Measurements from ENCODE around the gene XPR1.
A peak's percentile ranks its signal among the peaks of the same experiment; 100 is the strongest.
"Not testable (repeated sequence)": the region's sequence is repeated elsewhere in the genome, so short reads cannot be mapped to it uniquely, and the experiment has no call there.

The XPR1 gene

GRCh38 chr1:180628646-180629045 lies 3.2 kb upstream of the XPR1 start:
- Mint-ChIP-seq H3K4me3 (no peak overlapping the region), H3K9me3 (no peaks in the 10 kb centered on the region), H3K36me3 (peaks cover 6% of the 10 kb centered on the region), H3K27ac (no peak overlapping the region), H3K4me1 (no peaks in the 10 kb centered on the region)
- ATAC-seq (no peak), DNase-seq (ENCODE audit: low spot score in 2 of 2) (no peak)

DNA sequence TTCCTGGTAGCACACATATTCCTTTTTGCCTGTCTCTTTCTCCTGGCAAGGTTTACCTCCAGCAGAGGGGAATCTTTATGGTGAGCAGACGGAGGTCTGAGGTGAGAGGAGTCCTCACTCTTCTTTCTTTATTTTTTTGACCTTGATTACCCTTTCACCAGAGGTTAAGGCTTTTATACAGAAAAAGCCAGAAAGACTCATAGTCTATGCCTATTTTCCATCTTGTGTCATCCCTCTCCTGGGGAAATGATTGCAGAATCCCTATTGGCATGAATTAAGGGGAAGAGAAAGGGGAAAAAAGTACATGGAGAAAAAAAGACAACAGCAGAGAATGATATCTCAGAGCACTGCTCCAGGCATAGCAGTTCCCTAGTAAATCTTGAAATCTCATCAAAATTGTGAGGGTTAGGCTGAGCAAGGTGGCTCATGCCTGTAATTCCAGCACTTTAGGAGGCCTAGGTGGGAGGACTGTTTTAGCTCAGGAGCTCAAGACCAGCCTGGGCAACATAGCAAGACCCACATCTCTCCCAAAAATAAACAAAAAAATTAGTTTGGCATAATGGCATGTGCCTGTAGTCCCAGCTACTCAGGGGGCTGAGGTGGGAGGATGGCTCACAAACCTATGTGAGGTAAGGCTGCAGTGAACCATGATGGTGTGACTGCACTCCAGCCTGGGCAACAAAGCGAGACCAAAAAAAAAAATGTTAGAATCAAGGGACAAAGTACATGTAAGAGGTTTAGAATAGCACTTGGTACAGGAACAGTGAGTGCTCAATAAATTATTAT lies 1.2 kb upstream of the XPR1 start:
- Mint-ChIP-seq H3K4me3 (no peak overlapping the region), H3K27ac (no peak overlapping the region), H3K9me3 (no peaks in the 10 kb centered on the region), H3K4me1 (no peaks in the 10 kb centered on the region), H3K36me3 (peaks cover 6% of the 10 kb centered on the region)
- ATAC-seq: no peak
- DNase-seq (ENCODE audit: low spot score in 2 of 2): no peak

DNA sequence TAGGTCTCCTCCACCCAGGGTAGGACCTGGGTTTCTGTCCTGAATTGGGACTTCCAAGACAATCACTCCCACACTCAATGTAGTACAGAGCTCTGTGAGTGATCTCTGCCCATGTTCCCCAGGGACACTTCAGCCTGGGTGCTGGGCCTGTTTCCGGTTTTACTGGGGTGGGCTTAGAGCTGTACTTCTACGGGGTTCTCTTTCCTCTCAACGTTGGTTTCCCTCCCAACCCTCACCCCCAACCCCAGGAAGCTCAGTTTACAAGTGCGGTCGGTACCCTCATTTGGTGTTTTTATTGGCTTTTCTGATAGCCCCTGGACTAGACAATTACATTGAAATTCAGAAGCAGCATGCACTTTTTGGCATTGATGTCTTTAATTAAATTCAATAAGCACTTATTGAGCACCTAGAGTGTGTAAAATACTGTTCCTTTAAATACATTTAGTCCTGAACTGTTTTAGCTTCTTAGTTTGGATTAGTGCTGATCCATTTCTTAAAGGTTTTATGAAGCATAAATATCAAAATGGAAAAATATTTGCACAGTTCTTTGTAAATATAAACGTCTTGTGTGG lies 542 bp upstream of the XPR1 start:
- Mint-ChIP-seq H3K27ac (no peak overlapping the region), H3K4me1 (no peaks in the 10 kb centered on the region), H3K9me3 (no peaks in the 10 kb centered on the region), H3K4me3 (no peak overlapping the region), H3K36me3 (peaks cover 6% of the 10 kb centered on the region)
- no peak for ATAC-seq
- DNase-seq (ENCODE audit: low spot score in 2 of 2): no peak

- peak; percentile 73 for ATAC-seq
- H3K9me3 Mint-ChIP-seq: no peaks in the 10 kb centered on the region
- peaks cover 6% of the 10 kb centered on the region for H3K36me3 Mint-ChIP-seq
- DNase-seq (ENCODE audit: low spot score in 2 of 2): peak in 1 of 2 donors; percentile 62
- H3K4me3 Mint-ChIP-seq: no peak overlapping the region
- H3K4me1 Mint-ChIP-seq: no peaks in the 10 kb centered on the region
- no peak overlapping the region for H3K27ac Mint-ChIP-seq
These were observed 669 bp downstream of the XPR1 start for GRCh38 chr1:180632326-180633056.

GRCh38 chr1:180633057-180634056 lies 1.5 kb downstream of the XPR1 start:
- peaks cover 6% of the 10 kb centered on the region for H3K36me3 Mint-ChIP-seq
- H3K27ac Mint-ChIP-seq: no peak overlapping the region
- no peaks in the 10 kb centered on the region for H3K4me1 Mint-ChIP-seq
- H3K4me3 Mint-ChIP-seq: no peak overlapping the region
- no peaks in the 10 kb centered on the region for H3K9me3 Mint-ChIP-seq
- no peak for ATAC-seq
- no peak for DNase-seq (ENCODE audit: low spot score in 2 of 2)

DNA sequence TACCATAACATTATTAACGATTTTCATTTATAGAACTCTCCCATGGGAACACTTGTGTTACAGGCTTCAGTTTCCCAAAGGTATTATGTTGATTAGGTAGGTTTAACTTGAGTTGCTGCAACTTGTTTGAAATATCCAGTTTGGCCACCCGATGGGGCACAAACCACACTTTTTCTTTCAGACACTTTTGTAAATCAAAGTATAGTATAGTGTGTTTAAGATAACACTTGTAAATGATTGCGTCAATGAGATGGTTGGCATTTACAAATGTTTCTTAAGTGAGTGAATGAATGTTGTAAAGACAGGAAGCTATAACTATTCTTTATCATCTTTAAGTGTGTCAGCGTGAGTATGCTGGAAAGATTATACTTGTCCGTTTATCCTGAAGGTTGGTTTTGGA lies 4.3 kb downstream of the XPR1 start:
- ATAC-seq (no peak), DNase-seq (ENCODE audit: low spot score in 2 of 2) (no peak)
- peaks cover 7% of the 10 kb centered on the region for H3K4me1 Mint-ChIP-seq
- H3K4me3 Mint-ChIP-seq: no peak overlapping the region
- peak overlapping the region; percentile 17 for H3K27ac Mint-ChIP-seq
- peaks cover 6% of the 10 kb centered on the region for H3K36me3 Mint-ChIP-seq
- H3K9me3 Mint-ChIP-seq: no peaks in the 10 kb centered on the region

DNA sequence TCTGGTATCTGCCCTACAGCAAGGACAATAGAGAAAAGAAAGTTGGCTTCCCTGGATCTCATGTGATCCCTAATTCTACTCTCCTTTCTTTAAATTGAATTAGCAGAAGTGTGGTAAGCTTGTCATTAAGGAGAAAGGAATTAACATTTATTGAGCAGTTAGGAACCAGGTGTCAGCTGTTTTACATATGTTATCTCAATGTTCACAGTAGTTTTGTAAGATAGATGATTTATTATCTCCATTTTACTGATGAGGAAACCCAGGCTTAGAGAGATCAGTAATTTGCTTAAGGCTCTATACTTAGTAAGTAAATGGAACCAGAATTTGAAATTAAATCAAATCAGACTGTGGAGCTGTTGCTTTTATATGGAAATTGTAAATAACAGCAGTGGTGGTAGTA lies 8.0 kb downstream of the XPR1 start:
- DNase-seq (ENCODE audit: low spot score in 2 of 2) (no peak), ATAC-seq (no peak)
- H3K27ac Mint-ChIP-seq: no peak overlapping the region
- no peak overlapping the region for H3K4me3 Mint-ChIP-seq
- H3K9me3 Mint-ChIP-seq: no peaks in the 10 kb centered on the region
- peaks cover 13% of the 10 kb centered on the region for H3K4me1 Mint-ChIP-seq
- H3K36me3 Mint-ChIP-seq: no peaks in the 10 kb centered on the region

DNA sequence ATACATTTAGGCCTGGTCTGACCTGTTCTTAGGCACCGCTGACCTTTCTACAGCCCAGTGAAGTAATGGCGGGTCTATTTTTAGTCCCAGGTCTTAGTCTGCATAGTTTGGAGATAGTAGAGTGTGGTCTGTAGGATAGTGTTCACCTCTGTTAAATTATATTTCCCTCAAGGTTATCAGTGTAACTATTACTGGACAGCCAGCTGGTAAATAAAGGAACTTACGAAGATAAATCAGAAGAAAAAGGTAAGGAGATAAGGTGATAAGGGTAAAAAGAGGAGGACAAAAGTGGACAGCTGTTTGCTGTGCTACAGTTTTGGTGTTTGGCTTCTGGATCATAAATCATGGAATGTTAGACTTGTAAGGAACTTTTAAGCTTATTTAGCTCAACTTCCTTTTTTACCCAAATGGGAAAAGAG lies 8.7 kb downstream of the XPR1 start:
- no peak for DNase-seq (ENCODE audit: low spot score in 2 of 2)
- Mint-ChIP-seq H3K4me3 (no peak overlapping the region), H3K36me3 (no peaks in the 10 kb centered on the region), H3K27ac (no peak overlapping the region), H3K9me3 (no peaks in the 10 kb centered on the region), H3K4me1 (peaks cover 13% of the 10 kb centered on the region)
- no peak for ATAC-seq

GRCh38 chr1:180641662-180642061 lies 9.8 kb downstream of the XPR1 start:
- no peak for DNase-seq (ENCODE audit: low spot score in 2 of 2)
- ATAC-seq: no peak
- Mint-ChIP-seq H3K4me1 (peaks cover 23% of the 10 kb centered on the region), H3K36me3 (no peaks in the 10 kb centered on the region), H3K27ac (no peak overlapping the region), H3K9me3 (no peaks in the 10 kb centered on the region), H3K4me3 (no peak overlapping the region)

GRCh38 chr1:180642781-180643180 lies 11.0 kb downstream of the XPR1 start:
- H3K4me1 Mint-ChIP-seq: peaks cover 26% of the 10 kb centered on the region
- no peak overlapping the region for H3K4me3 Mint-ChIP-seq
- H3K9me3 Mint-ChIP-seq: no peaks in the 10 kb centered on the region
- no peak for DNase-seq (ENCODE audit: low spot score in 2 of 2)
- no peaks in the 10 kb centered on the region for H3K36me3 Mint-ChIP-seq
- no peak overlapping the region for H3K27ac Mint-ChIP-seq
- ATAC-seq: no peak

DNA sequence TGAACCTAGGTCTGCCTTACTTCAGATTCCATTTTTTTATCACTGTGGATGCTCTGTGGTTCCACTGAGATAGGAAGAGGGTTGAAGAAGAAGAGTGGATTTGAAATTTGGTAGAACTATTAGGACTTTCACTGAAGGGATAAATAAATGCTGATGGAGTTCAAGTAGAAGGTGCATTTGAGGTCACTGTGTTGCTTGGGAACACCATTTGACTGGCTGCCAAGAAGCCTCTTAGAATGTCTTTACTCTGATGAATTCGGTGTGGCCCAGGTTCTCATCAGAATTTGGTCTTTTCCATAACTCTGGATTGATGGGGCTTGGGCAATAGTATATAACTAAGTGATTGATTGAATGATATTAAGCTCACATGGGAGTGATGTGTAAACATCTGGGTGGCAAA lies 11.9 kb downstream of the XPR1 start:
- no peak overlapping the region for H3K4me3 Mint-ChIP-seq
- DNase-seq (ENCODE audit: low spot score in 2 of 2): no peak
- ATAC-seq: no peak
- H3K27ac Mint-ChIP-seq: no peak overlapping the region
- peaks cover 26% of the 10 kb centered on the region for H3K4me1 Mint-ChIP-seq
- no peaks in the 10 kb centered on the region for H3K36me3 Mint-ChIP-seq
- no peaks in the 10 kb centered on the region for H3K9me3 Mint-ChIP-seq

DNA sequence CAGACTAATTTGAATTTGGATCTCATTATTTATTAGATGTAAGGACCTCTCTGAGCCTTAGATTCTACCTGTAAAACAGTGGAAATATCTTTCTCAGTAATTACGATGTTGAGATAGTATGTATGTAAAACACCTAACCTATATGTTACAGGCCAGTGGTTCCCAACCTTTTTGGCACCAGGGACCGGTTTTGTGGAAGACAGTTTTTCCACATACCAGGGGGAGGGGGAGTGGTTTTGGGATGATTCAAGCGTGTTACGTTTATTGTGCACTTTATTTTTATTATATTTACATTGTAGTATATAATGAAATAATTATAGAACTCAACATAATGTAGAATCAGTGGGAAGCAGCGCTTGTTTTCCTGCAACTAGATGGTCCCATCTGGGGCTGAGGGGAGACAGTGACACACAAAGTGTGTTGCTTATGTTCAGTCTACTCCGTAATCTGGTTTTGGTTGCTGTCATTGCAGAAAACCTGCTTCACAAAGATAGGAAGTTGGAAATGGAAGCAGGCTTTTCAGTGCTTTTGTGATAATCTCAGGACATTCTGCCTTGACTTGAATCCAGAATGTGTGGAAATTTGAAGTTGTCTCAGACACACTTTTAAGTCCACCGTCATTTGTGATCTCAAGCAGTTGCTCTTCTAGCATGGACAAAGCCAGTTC lies 12.8 kb downstream of the XPR1 start:
- Mint-ChIP-seq H3K9me3 (no peaks in the 10 kb centered on the region), H3K27ac (no peak overlapping the region), H3K4me1 (peaks cover 26% of the 10 kb centered on the region), H3K4me3 (no peak overlapping the region), H3K36me3 (no peaks in the 10 kb centered on the region)
- no peak for ATAC-seq
- no peak for DNase-seq (ENCODE audit: low spot score in 2 of 2)

GRCh38 chr1:180645261-180645660 lies 13.4 kb downstream of the XPR1 start:
- not testable (repeated sequence) for H3K9me3 Mint-ChIP-seq; H3K27ac Mint-ChIP-seq; H3K36me3 Mint-ChIP-seq; ATAC-seq; DNase-seq (ENCODE audit: low spot score in 2 of 2); H3K4me3 Mint-ChIP-seq
- peaks cover 25% of the 10 kb centered on the region for H3K4me1 Mint-ChIP-seq

DNA sequence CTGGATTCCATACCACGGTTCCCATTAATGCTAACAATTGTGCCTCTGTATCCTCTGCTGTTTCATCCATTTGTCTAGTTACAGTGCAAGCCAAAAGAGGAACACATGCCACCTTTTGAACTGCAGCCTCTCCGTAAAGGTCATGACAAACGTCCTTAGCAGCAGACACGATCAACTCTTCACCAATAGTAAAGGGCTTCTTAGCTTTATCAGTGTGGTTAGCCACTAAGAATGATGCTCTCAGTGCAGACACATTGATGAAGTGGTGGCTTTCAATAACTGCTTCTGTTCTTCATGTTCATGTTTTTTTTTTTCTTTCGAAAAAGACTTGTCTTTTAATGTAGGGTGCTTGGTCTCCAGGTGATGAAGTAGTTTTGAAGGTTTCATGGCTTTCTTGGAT lies 14.3 kb downstream of the XPR1 start:
- no peaks in the 10 kb centered on the region for H3K9me3 Mint-ChIP-seq
- peak overlapping the region; percentile 30 for H3K4me3 Mint-ChIP-seq
- peaks cover 19% of the 10 kb centered on the region for H3K4me1 Mint-ChIP-seq
- H3K36me3 Mint-ChIP-seq: no peaks in the 10 kb centered on the region
- peak overlapping the region; percentile 21 for H3K27ac Mint-ChIP-seq
- DNase-seq (ENCODE audit: low spot score in 2 of 2) (no peak), ATAC-seq (peak; percentile 68)

All from stimulated activated effector memory CD8-positive, alpha-beta T cell treated with anti-CD3 and anti-CD28 coated beads, Interleukin-12 subunit alpha, Interleukin-12 subunit beta, amount 100 ng/mL, for 72 hours (primary cell).